ENCODE data around the gene ATG13. TPM values are rescaled to one million over a fixed set of nuclear protein-coding genes. Genes with fewer than 3 reads are reported as not detected.

The ATG13 gene
- total RNA-seq, 4 donors from 2014 or later: 42.0 to 151 (median 98.0) TPM

GRCh38 chr11:46618837-46619236 lies 1.5 kb downstream of the ATG13 start:
- TF ChIP-seq POLR2A (IDR thresholded peaks at IDR 0.05): no peak
- TF ChIP-seq CTCF (IDR thresholded peaks at IDR 0.05): no peak
- DNase-seq (ENCODE audit: low spot score in 2 of 2): no peak
- intact Hi-C loops (cut with DNase I; ENCODE audit: low total_unique reads): loop anchor here (10.0 kb wide), 1 partner anchor 54 kb away; no protein-coding TSS in a partner anchor
- WGBS, 2 donors: 70 to 72% methylated on average over 6 of the region's 6 CpGs
- H3K4me3 ChIP-seq (ENCODE audit: low read depth, poor library complexity, severe bottlenecking): no peak overlapping the region

GRCh38 chr11:46625406-46625805 lies 8.1 kb downstream of the ATG13 start:
- 89 to 95% methylated on average over 3 of the region's 3 CpGs for WGBS, 2 donors
- DNase-seq (ENCODE audit: low spot score in 2 of 2): no peak
- TF ChIP-seq POLR2A (IDR thresholded peaks at IDR 0.05) (no peak), CTCF (IDR thresholded peaks at IDR 0.05) (no peak)
- no peak overlapping the region for H3K4me3 ChIP-seq (ENCODE audit: low read depth, poor library complexity, severe bottlenecking)
- intact Hi-C loops (cut with DNase I; ENCODE audit: low total_unique reads): no loop called here

- no peak for TF ChIP-seq POLR2A (IDR thresholded peaks at IDR 0.05)
- no peak for TF ChIP-seq CTCF (IDR thresholded peaks at IDR 0.05)
- DNase-seq (ENCODE audit: low spot score in 2 of 2): no peak
- no peak overlapping the region for H3K4me3 ChIP-seq (ENCODE audit: low read depth, poor library complexity, severe bottlenecking)
- 75 to 76% methylated on average over 6 of the region's 6 CpGs for WGBS, 2 donors
- intact Hi-C loops (cut with DNase I; ENCODE audit: low total_unique reads): no loop called here
Observed at GRCh38 chr11:46628961-46629360, 11.6 kb downstream of the ATG13 start.

GRCh38 chr11:46630237-46630636 lies 12.9 kb downstream of the ATG13 start:
- WGBS, 2 donors: 96 to 100% methylated on average over 1 of the region's 1 CpG
- intact Hi-C loops (cut with DNase I; ENCODE audit: low total_unique reads): no loop called here
- DNase-seq (ENCODE audit: low spot score in 2 of 2): no peak
- no peak for TF ChIP-seq POLR2A (IDR thresholded peaks at IDR 0.05)
- TF ChIP-seq CTCF (IDR thresholded peaks at IDR 0.05): no peak
- H3K4me3 ChIP-seq (ENCODE audit: low read depth, poor library complexity, severe bottlenecking): no peak overlapping the region

- DNase-seq (ENCODE audit: low spot score in 2 of 2): no peak
- intact Hi-C loops (cut with DNase I; ENCODE audit: low total_unique reads): loop anchor here (1.0 kb wide), 1 partner anchor 11 kb away; no protein-coding TSS in a partner anchor
- 82 to 90% methylated on average over 2 of the region's 2 CpGs for WGBS, 2 donors
- TF ChIP-seq POLR2A (IDR thresholded peaks at IDR 0.05): no peak
- TF ChIP-seq CTCF (IDR thresholded peaks at IDR 0.05): no peak
- no peak overlapping the region for H3K4me3 ChIP-seq (ENCODE audit: low read depth, poor library complexity, severe bottlenecking)
Observed at GRCh38 chr11:46631676-46632075, 14.3 kb downstream of the ATG13 start.

- no peak for DNase-seq (ENCODE audit: low spot score in 2 of 2)
Observed at GRCh38 chr11:46632502-46632901, 15.1 kb downstream of the ATG13 start.

More at GRCh38 chr11:46632502-46632901, 15.1 kb downstream of the ATG13 start:
- 83 to 100% methylated on average over 1 of the region's 1 CpG for WGBS, 2 donors
- intact Hi-C loops (cut with DNase I; ENCODE audit: low total_unique reads): no loop called here
- TF ChIP-seq POLR2A (IDR thresholded peaks at IDR 0.05): no peak
- TF ChIP-seq CTCF (IDR thresholded peaks at IDR 0.05): no peak
- H3K4me3 ChIP-seq (ENCODE audit: low read depth, poor library complexity, severe bottlenecking): no peak overlapping the region

All from lower leg skin (tissue), 4 donors.